HTERT RPE-1 (cell line): Measurements from ENCODE around the gene FAR2.
"Not testable (repeated sequence)": the region's sequence is repeated elsewhere in the genome, so short reads cannot be mapped to it uniquely, and the experiment has no call there.

Source experiments
- in situ Hi-C: fragments of 300-500 bp; cut with MboI; formaldehyde crosslinking; loops from 4 replicates; pipeline ENCODE4 v1.14.3; 2020; ENCODE audit warnings: low sequenced_read_pairs

The FAR2 gene

DNA sequence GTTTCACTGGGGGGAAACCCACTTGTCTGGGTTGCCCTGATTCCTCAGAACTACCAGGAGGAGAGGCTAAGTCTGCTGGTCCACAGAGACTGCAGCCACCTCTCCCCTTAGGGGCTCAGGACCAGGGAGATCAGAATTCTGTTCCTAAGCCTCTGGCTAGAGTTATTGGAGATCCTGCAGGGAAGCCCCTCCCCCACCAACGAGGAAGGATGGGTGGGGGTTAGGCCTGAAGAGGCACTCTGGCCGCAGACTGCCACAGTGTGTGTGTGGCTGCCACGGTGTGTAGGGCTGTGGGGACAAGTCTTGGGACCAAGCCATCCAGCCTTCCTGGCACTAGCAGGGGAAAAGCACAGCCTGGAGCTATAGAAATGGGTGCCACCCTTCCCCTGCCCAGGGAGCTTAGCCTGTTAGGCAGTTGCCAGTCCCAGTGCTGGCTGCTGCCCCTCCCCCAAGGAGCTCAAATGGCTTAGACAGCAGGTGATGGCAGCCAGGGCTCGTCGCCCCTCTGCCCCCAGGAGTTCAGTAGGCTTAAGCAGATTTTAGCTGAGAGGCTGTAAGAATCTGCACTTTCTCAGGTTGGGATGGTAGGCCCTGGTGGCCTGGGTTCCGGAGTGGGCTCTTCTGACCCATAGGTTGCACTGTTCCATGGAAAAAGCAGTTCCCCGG lies 124.2 kb downstream of the FAR2 start:
- in situ Hi-C loops: no loop called here

DNA sequence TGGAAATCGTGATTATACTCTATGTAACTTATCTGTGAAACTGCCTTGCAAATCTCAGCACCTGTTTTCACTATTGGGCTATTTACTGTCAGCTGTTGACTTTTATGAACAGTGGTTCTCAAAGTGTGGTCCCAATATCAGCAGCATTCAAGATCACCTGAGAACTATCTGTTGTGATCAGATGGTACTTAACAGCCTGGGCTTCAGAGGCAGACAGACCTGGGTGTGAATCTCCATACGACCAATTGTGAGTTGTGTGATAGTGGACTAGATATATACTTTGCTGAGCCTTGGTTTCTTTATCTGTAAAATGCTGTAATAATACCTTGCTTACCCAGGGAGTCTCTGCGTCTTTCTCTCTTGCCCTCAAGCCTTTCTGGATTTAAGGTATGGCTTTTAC lies 126.8 kb downstream of the FAR2 start:
- in situ Hi-C loops: no loop called here

- in situ Hi-C loops: no loop called here
These were observed 128.2 kb downstream of the FAR2 start for GRCh38 chr12:29277231-29277630.

DNA sequence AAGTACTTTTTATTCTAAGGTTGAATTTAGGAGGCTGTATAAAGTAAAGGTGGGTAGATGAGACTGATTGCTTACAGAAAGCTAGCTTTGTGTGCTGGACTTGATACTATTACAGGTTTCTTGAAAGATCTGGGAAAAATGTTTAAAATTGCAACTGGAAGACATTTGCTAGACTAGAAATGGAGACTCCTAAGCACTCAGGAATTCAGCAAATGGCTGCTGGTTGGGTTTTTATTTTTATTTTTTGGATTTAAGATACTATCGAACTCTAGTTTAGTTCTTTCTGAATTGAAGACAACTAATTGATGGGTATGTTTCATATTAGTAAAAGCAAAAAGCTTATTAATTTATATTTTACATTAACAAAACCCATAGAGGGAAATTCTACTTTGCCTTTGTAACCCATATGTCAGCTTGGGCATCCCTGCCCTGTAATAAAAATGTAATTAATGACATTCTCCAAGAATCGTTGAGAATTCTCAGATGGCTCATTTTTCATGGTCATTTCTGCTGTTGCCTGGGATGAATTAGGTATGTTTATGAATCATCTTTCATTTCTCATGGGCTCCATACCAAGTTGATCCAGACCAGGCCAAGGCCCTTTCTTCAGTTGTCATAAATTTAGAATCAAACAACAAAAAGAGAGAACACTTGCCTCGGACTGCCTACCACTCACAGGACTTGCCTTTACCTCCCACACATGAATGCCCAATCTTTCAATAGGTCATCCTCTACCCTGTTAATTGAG lies 129.8 kb downstream of the FAR2 start:
- in situ Hi-C loops: no loop called here

DNA sequence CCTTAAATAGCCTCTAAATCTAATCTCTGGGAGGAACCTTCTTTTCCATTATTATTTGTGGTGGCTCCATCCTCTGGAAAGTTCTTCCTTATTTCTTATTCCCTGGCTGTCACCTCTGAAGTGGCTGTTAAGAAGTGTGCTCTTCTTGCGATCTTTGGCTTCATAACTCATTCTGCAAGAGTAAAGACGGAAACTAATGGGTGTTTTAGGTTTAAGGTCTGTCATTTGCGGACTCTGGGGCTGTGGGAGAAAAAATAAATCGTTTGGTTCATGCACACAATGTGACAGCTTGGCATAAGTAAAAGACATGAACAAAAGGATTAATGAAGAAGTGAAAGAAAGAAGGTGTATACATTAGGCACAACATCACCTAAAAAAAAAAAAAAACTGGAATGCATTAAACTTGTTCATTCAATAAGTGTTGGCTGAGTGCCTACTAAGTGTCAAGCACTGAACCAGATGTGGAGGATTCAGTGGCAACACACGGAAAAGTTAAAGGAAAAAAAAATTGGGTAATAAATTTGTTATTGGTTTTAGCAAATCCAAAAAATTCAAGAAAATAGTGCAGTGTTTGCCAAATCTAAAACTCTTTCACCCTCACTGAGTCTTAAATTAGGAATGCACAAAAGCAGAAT lies 132.4 kb downstream of the FAR2 start:
- in situ Hi-C loops: no loop called here

DNA sequence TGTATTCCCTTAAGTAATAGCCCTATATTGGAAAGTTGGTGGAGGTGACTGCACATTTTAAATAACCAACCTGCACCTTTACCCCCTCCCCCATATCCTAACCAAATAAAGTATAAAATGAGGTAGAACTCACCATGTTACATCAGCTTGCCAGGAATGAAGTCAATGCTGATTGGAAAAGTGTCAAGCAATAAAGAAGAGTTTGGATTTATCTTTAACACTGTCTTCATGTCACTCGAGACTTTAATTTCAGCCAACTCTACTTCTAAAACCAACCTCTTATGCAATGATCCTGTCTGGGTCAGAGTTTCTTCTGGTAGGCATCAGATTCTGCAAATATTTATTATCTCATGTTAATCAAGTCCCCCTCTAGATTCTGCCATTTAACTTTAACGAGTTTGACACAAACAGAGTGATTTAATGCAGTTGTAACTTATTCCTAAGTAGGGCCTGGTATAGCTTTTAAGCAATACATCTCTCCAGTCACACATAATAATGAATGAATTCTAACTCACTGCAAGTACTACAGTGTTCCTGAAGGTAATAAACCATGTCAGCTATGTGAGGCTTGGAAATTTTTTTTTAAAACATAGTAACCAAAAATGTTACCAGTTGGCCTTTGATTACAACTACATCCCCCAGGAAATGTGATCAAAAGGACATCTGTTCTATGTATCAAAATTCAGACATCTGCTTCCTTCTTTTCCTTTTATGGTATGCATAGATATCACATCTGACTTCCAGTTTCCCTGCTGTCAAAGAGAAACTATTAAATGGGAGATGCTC lies 133.1 kb downstream of the FAR2 start:
- in situ Hi-C loops: no loop called here

DNA sequence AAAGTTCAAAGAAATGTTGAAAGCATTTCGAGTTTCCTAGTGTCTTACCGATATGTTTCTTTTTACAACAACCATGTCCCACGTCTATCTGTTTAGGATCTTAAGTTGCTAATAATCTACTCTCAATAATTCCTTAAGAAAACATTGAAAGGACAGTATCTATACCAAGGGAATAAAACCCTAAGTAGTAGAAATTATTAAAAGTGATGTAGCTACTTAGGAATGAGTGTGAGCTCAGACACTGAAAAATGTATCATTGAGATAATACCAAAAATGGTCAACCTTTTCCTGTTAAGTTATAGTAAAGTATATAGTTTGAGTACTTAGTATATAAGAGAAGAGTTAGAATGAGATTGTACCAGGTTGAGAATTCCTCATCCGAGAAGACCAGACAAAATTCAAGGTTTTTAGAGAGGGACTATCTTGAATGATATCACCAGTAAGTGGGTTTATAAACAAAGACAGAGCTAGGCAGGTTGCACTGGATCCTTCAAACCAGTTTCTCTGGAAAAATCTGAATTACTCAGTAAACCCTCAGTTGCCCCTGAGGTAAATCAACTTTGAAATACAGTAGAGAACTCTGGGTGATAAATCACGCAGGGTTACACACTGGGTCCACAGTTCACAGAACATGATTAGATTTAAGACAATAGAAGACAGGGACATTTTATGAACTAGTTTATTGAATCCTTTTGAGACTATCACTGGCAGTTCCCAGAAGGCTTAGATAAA lies 135.1 kb downstream of the FAR2 start:
- in situ Hi-C loops: no loop called here

- in situ Hi-C loops: no loop called here
These were observed 137.2 kb downstream of the FAR2 start for GRCh38 chr12:29286081-29286790.

DNA sequence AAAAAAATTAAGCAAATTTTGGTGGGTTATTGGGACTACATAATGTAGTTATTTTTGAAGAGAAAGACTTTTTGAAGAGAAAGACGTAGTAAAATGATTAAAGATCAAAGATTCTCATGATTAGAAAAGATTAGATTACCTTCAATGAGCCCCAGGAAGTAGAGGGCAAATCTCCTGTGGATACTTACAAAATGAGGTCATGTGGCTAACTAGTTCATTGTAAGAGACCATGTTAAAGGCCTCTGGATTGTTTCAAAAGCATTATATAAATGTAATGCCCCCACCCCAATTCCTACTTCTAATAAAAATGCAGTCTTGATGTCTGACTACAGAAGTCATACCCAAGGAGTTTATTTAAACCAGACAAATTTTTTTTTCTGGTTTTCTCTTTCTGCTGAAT lies 138.5 kb downstream of the FAR2 start:
- in situ Hi-C loops: no loop called here

DNA sequence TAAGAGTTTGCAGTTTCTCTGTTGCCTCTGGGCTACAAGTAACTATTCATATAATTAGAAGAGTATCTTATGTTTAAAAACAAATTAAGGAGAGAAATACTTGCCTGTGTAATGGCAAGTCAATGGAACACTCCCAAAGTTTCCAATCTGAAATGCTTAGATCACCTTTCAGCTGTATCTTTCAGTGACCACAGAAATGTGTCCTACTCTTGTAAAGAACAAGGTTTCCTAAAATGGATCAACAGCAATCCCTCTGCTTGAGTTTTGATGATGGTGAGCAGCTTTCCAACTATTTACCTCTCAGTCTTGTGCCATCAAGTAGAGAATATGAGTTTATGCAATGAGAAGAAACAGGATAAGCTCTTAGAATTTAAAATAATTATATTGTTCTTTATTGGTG lies 139.0 kb downstream of the FAR2 start:
- in situ Hi-C loops: no loop called here

DNA sequence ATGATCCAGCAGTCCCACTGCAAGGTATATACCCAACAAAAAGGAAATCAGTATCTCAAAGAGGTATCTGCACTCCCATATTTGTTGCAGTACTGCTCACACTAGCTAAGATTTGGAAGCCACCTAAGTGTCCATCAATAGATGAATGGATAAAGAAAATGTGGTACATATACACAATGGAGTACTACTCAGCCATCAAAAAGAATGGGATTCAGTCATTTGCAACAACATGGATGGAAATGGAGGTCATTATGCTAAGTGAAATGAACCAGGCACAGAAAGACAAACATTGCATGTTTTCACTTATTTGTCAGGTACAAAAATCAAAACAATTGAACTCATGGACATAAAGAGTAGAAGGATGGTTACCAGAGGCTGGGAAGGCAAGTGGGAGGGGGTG lies 141.4 kb downstream of the FAR2 start:
- in situ Hi-C loops: not testable (repeated sequence)

DNA sequence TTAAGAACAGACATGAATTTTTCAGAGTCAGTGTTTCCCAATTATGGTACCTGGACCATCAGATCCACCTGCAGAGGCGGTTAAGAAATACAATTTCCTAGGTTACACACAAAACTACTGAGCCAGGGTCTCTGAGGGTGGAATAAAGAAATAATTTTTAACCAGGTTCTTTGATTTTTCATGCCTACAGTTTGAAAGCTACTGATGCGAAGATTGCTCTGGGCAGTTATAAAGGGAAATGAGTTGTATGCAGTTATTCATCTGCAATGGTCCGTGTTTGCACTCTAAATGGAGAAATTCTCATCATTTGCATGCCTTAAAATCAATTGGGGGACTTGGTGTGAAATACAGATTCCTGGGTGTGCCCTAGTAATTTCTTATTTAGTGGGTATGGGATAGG lies 142.1 kb downstream of the FAR2 start:
- in situ Hi-C loops: no loop called here

DNA sequence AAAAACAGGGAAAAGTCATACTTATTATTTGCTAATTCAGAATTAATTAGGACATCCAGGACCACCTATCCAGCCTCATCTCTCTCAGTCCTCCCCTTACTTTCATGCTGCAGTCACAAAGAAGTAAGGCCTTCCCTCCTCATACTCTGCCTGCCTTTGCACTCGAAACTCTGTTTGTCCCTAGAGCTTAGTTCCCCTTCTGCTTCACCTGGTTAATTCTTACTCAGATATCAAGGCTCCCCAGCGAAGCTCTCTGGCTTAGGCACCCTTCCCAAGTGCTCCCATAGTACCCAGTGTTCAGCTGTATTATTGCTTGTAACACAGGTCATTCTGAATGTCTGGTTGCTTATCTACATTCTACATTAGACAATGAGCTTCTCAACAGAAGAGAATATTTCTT lies 150.6 kb downstream of the FAR2 start:
- in situ Hi-C loops: no loop called here

GRCh38 chr12:29301114-29301513 lies 152.0 kb downstream of the FAR2 start:
- in situ Hi-C loops: no loop called here

DNA sequence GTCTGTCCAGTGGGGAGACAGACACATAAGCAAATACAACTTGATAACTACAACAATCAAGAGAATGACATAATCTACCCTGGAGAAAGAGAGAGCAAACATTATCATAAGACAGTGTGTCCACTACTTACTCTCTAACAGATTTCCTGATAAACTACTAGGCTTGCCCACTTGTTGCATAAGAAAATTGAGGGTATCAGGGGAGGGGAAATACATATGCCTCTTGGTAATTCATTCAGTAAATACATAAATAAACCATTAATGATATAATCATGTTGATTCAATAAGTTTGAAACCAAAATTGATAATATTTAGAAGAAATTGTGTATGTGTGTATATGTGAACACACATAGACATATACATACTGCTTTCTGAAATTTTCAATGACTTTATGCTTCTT lies 155.3 kb downstream of the FAR2 start:
- in situ Hi-C loops: no loop called here

- in situ Hi-C loops: no loop called here
These were observed 157.2 kb downstream of the FAR2 start for GRCh38 chr12:29306266-29306665.

DNA sequence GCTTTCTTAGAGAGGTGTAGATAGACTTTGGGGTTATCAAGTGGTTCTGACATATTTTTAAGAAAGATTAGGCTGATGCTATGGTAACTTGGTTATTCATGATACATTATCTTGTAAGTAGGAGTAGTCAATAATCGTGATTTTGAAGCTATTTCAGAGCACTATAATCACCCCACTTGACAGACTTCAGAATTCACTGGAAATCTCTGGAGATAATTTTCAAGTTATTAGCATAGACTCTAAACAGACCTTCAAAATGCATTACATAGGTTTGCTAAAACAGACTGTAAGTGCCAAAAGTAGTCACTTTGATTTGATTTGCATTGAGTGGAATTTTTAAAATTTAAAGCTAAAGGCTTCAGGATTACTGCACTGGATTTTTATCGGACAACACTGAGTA lies 157.6 kb downstream of the FAR2 start:
- in situ Hi-C loops: no loop called here

DNA sequence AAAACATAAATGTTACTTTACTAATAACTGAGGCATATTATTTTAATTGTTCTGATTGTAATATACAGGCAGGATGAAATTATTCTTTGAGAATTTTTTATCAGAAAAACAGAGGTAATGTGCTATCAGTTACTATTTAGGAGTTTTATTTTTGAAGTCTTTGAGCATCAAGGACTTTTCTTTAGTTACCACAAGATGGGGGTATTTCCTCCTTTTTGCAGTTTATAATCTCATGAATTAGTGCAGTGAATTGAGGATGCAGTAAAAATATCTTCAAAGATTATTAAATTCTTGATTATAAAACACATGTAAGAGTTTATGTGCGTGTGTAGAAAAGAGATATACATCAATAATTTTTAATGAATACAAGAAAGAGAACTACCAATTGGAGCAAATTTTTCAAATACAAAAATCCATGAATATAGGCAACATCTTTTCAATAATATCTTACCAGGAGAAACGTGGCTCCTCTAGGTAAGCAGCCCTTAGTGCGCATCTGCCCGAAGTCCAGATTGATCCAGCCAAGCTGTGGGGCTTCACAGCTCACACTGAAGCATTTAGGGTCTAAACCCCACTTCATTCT lies 160.3 kb downstream of the FAR2 start:
- in situ Hi-C loops: no loop called here

GRCh38 chr12:29310899-29311298 lies 161.8 kb downstream of the FAR2 start:
- in situ Hi-C loops: no loop called here

DNA sequence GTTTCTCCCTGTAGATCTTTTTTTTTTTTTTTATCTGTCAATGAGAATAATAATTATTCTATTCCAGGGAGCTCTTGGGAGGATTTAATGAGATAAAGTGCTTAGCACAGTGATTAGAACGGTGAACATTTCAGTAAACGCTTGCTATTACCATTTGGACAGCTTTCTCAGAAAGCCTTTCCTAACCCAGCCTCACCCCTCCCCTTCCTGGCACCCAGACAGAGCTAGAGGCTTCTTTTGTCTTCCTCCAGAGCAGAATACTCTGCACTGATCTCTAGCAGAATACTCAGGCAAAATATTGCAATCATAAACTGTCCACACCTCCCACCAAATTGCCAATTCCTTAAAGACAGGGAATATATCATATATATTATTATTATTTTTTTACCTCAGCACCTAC lies 165.3 kb downstream of the FAR2 start:
- in situ Hi-C loops: no loop called here
